Measurements from ENCODE around the gene TAF11L13.

DNA sequence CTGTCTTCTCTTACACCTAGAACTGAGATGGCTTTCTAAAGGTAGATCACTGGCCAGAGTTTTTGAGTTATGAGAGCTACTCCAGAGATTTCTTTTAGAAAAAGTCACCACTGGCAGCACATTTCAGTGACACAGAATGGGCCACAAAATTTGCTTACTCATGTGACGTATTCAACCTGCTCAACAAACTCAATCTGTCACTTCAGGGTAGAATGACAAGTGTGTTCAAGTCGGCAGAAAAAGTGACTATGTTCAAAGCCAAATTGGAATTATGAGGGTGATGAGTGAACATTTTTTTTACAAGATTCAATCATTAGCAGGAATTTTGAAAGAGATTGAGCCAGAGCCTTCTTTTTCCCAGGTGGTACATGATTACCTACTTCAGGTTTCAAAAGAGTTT lies 48.8 kb downstream of the TAF11L13 start:
- TF ChIP-seq POLR2AphosphoS5 (IDR thresholded peaks at IDR 0.05) (no peak), POLR2A (IDR thresholded peaks at IDR 0.05; ENCODE audit: low read depth) (no peak)
- TF ChIP-seq, protein P1, sequence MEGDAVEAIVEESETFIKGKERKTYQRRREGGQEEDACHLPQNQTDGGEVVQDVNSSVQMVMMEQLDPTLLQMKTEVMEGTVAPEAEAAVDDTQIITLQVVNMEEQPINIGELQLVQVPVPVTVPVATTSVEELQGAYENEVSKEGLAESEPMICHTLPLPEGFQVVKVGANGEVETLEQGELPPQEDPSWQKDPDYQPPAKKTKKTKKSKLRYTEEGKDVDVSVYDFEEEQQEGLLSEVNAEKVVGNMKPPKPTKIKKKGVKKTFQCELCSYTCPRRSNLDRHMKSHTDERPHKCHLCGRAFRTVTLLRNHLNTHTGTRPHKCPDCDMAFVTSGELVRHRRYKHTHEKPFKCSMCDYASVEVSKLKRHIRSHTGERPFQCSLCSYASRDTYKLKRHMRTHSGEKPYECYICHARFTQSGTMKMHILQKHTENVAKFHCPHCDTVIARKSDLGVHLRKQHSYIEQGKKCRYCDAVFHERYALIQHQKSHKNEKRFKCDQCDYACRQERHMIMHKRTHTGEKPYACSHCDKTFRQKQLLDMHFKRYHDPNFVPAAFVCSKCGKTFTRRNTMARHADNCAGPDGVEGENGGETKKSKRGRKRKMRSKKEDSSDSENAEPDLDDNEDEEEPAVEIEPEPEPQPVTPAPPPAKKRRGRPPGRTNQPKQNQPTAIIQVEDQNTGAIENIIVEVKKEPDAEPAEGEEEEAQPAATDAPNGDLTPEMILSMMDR (IDR thresholded peaks at IDR 0.05) = no peak

All from esophagus muscularis mucosa (tissue), 3 donors.